ENCODE data around the gene CDH22.

CDH22 gene

DNA sequence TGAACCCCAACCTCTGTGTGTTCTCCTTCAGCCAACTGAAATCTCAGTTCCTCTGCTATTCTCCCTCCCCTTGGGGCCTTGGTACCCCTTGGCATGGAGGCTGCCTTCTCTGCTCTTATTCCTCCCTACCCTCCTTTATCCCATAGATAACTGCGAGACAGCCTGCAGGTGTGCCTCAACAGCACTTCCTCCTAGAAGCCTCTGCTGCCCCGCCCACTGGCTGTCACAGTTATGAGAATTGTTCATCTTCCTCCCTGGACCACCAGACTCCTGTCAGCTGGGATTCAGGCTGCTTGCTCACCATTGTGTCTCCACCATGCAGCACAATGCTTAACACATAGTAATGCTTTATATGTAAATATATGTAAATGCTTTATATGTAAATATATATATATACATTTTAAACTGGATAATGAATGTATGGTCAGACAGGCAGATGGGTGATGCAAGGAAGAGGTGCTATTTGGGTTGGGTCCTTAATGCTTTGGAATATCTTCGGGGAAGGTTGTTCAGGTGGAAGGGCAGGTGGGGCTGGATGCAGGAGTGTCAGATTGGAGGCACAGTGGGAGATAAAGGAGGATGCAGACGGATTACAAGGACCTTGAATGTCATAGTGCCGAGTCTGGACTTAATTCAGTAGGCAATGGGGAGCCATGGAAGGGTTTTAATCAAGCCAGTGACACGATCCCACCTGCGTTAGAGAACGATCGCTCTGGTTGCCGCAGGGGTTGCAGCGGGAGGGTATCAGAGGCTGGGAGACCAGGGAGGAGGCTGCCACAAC, 4.9 kb downstream of the CDH22 start:
- in situ Hi-C loops (cut with MboI; ENCODE audit: low sequenced_read_pairs) = no loop called here

DNA sequence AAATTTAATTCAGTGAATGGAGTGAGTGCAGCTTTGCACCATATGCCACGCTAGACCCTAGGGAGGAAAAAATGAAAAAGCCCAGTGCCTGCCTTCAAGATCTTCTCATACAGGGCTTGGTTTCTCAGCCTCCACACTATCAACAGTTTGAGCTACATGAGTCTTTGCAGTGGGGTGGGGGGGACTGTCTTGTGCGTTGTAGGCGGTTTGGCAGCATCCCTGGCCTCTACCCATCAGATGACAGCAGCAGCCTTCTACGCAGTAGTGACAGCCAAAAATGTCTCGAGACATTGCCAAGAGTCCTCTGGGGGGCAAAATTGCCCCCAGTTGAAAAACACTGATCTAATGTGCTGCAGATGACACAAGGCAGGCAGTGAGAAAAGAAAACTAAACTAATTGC, 6.2 kb downstream of the CDH22 start:
- in situ Hi-C loops (cut with MboI; ENCODE audit: low sequenced_read_pairs) = no loop called here

DNA sequence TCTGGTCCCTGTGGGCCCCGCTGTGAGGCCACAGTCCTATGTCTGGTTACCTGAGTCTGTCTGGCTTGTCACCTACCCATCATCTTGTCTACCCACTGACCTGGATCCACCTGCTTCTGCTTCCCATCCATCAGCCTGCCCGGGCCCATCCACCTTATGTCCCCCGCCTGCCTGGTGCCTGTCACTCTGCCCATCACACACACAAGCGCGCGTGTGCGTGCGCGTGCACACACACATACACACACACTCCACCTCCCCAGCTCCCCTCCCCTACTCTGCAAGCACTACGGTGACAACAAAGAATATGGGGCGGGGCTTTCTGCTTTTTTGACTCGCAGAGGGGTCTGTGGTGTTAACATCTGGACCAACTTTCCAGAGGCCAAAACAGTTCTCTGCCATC, 8.0 kb downstream of the CDH22 start:
- in situ Hi-C loops (cut with MboI; ENCODE audit: low sequenced_read_pairs) = no loop called here

DNA sequence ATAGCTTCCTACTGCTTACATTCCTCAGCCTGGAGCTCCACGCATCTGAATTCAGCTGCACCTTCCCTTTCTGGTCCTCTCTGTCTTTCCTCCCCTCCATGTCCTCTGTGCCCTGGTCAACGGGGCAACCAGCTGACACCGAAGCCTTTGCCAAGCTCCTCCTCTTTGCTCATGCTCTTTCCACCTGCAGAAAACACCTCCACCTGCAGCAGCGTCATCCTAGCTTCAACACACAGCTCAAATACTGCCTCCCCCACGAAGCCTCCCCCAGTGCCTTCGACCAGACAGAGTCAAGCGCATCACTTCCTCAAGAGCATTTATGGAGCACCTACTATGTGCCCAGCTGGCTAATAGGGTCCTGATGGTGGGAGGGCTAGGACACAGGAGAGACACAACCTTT, 9.2 kb downstream of the CDH22 start:
- in situ Hi-C loops (cut with MboI; ENCODE audit: low sequenced_read_pairs) = loop anchor here (25.0 kb wide), 1 partner anchor 162 kb away; no protein-coding TSS in a partner anchor

DNA sequence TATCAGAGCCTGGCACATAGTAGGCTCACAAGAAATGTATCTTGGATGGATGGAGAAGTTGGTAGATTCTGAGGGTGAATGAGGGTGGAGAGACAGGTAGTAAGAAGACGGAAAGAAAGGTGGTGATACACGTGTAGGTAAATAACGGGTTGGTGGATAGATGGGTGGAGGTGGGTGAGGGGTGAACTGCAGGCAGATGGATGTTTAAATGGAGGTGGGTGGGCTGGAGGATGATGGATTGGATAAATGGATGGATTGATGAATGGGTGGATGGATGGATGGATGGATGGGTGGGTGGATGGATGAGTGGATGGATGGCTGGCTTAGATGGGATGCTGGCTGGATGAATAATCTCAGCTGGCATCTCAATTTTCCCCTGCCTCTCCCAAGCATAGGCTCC, 9.9 kb downstream of the CDH22 start:
- in situ Hi-C loops (cut with MboI; ENCODE audit: low sequenced_read_pairs) = loop anchor here (25.0 kb wide), 1 partner anchor 161 kb away; no protein-coding TSS in a partner anchor

DNA sequence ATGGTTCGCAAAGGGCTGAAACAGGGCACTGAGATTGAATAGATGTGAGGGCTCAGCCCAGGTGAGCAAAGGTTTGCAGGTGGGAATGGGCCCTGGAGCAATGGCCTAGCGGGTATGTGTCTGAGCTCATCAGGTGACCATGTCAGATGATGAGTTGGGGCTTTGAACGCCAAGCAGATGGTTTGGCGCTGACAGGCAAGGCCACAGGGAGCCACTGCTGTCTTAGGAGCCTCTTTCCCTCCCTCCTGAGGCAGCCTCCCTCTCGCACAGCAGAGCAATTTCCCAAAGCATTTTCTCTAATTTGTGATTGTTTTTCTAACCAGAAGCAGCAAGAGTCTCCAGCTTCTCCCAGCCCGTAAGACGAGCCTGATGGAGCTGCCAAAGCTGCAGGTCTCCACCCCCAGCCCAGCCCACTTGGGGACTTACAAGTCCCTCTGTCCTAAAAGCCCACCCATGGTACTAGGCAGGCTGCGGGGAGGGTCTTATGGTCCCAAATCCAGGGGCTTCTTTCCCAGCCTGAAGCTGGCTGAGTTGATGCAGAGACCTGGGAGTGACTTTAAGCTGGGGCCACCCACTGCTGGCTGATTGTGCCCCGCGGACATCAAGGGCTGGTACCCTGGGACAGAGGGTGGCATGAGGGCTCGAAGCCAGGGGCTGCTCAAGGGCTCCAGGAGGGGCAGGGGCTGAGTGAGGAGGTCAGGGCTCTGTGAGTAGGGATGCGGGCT, 11.6 kb downstream of the CDH22 start:
- in situ Hi-C loops (cut with MboI; ENCODE audit: low sequenced_read_pairs) = loop anchor here (25.0 kb wide), 1 partner anchor 159 kb away; no protein-coding TSS in a partner anchor

DNA sequence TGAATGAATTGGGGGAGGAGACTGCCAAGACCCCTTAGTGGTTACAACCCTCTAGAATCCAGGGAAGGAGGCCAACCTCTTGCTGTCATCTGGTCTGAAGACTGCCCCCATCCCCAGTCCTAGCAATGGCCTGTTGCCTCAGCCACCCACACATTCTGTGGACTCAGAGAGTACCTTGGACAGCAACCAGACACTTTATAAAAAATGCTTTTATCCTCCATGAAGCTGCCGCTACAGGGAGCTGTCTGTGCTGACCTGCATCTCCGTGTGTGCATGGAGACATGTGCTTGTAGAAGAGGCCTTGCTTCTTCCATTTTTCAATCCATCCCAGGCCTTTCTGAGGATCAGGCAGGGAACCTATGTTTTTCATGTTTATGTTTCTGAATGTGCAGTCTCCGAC, 15.2 kb downstream of the CDH22 start:
- in situ Hi-C loops (cut with MboI; ENCODE audit: low sequenced_read_pairs) = loop anchor here (25.0 kb wide), 1 partner anchor 156 kb away; no protein-coding TSS in a partner anchor

DNA sequence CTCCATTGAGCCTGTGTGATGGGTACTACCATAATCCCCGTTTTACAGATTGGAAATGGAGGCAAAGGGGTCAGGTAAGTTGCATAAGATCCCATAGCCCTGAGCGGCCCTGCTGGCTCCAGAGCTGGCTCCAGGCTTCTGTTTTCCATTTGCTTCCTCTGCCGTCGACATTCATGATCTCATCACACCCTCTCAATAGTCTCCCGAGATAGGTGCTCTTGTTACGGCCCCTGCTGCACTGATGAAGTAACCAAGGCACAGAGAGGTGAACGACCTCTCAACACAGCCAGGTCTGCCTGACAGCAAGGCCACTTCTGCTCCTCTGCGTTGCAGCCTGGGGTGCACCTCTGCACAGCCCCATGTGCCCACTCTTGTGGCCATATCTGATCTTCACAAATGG, 16.9 kb downstream of the CDH22 start:
- in situ Hi-C loops (cut with MboI; ENCODE audit: low sequenced_read_pairs) = loop anchor here (25.0 kb wide), 1 partner anchor 154 kb away; no protein-coding TSS in a partner anchor

DNA sequence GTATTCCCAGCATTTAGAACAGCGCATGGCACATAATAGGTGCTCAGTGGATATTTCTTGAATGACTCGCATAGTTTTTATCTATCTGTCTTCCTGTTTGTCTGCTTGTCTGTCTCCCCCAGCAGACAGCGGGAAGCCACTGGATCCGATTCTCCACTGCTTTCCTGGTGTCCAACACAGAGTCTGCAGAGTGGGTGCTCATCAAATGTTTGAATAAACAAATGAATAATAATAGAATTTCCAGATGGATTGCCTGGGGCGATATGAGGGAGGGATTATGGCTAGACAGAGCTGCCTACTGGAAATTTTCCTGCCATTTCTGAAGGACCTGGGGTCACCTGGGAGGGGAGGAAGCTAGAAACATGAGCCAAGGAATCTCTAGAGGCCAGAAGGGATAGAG, 18.9 kb downstream of the CDH22 start:
- in situ Hi-C loops (cut with MboI; ENCODE audit: low sequenced_read_pairs) = loop anchor here (25.0 kb wide), 1 partner anchor 152 kb away; no protein-coding TSS in a partner anchor

DNA sequence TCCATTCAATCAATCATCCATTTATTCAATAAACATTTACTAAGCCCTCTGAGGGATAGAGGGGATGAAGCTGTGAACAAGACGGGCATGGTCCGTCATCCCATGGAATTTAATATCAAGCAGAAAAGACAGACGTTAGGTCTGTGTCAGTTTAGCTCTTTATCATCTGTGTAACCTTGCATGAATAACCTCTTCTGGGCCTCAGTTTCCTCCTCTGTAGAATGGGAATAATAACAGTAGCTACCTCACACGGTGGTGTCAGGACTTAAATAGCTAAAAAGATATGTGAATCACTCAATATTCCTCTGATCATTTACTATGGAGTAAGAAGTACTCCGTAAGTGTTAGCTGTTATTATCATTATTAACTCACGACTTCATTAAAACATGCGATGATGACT, 21.3 kb downstream of the CDH22 start:
- in situ Hi-C loops (cut with MboI; ENCODE audit: low sequenced_read_pairs) = loop anchor here (25.0 kb wide), 1 partner anchor 150 kb away; no protein-coding TSS in a partner anchor

DNA sequence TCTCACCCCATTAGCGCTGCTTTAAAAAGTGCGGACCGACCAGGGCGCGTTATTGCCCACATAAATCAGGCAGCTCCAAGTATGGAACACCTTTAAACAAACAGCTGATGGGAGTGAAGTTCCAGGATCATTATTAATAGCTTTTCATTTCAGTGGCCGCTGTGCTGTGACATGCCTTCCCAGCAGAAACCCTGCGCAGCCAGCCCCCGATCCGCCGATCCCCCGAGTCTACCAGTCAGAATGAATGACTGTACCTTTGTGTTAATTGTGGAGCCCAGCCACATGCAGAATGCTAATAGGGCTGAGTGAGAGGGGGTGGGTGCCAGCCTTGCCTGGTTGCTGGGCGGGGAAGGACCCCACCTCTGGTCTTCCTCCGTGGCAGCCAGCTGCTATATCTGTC, 21.9 kb downstream of the CDH22 start:
- in situ Hi-C loops (cut with MboI; ENCODE audit: low sequenced_read_pairs) = loop anchor here (25.0 kb wide), 1 partner anchor 149 kb away; no protein-coding TSS in a partner anchor

DNA sequence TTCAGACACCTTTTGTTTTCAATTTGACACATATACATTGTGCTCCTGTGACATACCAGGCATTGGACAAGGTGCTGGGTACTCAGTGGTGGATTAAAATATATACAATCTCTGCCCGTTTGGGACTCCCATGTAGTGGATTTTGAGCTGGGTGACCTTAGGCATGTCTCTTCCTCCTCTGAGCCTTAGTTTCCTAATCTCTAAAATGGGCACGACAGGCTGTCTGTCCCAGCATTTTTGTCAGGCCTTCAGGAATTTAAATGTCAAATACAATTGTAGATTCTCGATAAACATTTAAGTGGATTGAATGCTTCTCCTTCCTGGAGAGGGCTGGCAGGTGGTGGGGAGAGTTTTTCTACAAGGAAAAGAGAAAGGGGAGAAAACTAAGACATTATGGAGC, 22.6 kb downstream of the CDH22 start:
- in situ Hi-C loops (cut with MboI; ENCODE audit: low sequenced_read_pairs) = loop anchor here (25.0 kb wide), 1 partner anchor 148 kb away; no protein-coding TSS in a partner anchor

DNA sequence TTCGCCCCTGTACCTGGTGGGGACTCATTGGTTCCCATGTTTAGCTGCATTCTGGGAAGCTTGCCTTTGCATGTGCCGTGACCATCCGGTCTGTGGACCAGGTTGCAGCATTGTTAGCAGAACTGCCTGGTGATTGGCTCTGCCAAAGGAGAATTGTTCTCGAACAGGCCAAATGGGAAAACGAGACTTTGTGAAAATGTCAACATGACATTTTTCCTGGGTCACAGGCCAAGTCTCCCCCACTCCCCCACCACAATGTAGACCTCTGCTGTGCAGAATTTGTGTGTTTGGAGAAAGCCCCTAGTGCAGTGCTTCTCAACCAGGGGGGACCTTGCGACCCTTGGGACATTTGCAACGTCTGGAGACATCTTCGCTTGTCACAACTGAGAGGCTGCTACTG, 23.2 kb downstream of the CDH22 start:
- in situ Hi-C loops (cut with MboI; ENCODE audit: low sequenced_read_pairs) = loop anchor here (25.0 kb wide), 1 partner anchor 148 kb away; no protein-coding TSS in a partner anchor

DNA sequence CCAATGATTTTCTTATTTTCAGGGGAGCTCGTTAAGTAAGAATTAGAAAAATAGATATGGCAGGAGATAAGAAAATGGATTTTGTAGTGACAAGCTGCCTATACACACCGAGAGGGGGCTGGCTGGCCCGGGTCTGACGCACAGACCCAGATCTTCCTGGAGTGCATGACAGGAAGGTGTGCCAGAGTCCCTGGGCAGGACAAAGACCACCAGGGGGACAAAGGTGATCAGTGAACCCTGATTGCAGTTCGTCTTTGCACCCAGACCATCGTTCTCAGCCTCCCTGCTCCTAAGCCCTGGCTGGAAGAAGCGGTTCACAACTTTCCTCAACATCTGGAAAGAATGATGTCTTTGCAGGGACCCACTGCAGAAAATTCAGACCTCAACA, 24.3 kb downstream of the CDH22 start:
- in situ Hi-C loops (cut with MboI; ENCODE audit: low sequenced_read_pairs) = loop anchor here (25.0 kb wide), 1 partner anchor 147 kb away; no protein-coding TSS in a partner anchor

DNA sequence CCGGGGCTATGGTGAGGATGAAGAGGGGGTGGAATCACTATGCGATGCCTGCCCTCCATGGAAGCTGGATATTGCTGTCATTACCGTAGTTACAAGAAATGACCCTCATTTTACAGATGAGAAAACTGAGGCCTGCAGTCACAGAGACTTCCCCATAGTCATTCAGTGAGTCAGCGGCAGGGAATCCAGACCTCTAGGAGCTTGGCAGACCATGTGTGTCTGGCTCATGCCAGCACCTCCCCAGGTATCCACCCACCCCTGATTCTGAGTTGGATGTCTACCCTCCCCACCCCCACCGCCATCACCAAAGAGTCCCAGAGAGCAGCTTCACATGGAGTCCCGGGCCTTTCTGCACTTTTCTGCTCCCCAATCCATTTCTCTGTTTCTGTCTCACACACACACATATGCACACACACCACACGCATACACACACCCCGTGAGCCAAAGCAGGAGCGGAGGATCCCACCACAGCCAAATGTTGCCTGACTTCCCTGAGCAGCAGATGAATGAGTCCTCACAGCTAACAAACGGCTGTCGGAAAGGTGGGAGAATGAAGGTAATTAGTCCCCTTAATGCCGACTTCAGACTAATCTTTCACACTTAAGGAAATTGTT, 24.8 kb downstream of the CDH22 start:
- in situ Hi-C loops (cut with MboI; ENCODE audit: low sequenced_read_pairs) = loop anchor here (25.0 kb wide), 1 partner anchor 146 kb away; no protein-coding TSS in a partner anchor

DNA sequence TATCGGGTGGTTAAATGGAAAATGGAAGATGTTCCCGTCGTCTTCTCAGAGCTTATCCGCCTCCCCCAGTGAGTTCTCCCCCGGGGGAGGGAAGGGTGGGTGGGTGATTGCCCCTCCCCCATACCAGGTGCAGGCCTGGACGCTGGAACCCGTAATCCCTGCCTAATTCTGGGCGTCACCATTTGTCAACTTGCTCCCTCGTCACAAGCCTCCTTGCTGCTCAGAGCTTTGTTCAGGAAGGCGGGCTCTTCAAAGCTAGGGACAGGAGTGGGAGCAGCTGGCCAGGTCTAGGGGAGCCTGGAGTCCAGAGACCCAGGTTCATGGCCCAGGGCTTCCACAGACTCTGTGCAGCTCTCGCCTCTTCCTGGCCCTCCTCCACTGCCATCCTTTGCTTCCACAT, 25.6 kb downstream of the CDH22 start:
- in situ Hi-C loops (cut with MboI; ENCODE audit: low sequenced_read_pairs) = loop anchor here (25.0 kb wide), 1 partner anchor 145 kb away; no protein-coding TSS in a partner anchor

DNA sequence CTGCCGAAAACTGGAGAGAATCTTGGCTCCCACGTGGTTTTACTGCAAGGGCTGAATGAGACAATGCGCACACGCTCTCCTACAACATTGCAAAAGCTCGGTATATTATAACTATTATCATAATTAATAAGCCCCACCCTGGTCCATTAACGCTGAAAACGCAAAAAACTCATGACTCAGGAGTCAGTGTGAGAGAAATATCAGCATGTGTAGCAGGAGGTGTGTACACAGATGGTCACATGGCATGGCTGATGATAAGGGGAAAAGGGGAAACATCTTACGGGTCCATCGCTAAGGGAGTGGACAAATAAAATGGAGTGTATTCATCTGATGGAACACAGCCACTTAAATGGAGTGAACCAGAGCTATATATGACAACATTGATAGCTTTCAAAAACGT, 29.2 kb downstream of the CDH22 start:
- in situ Hi-C loops (cut with MboI; ENCODE audit: low sequenced_read_pairs) = loop anchor here (25.0 kb wide), 1 partner anchor 142 kb away; no protein-coding TSS in a partner anchor

DNA sequence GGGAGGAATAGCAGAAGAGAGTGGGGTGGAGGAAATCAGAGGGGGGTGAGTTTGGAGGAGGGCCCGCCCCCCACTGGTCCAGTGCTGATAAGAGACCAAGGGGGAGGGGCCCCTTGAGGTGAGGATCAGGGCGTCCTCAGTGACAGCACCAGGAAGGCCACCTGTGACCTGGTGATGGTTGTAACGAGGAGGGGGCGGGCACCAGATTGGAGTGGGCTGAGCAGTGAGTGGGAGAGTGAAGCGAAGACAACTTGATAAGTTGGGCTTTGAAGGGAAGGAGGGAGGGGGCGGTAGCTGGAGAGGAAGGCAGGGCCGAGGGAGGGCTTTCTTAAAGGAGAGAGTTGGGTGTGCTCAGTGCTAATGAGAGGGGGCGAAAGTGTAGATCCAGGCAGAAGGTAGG, 30.7 kb downstream of the CDH22 start:
- in situ Hi-C loops (cut with MboI; ENCODE audit: low sequenced_read_pairs) = loop anchor here (25.0 kb wide), 1 partner anchor 140 kb away; no protein-coding TSS in a partner anchor

DNA sequence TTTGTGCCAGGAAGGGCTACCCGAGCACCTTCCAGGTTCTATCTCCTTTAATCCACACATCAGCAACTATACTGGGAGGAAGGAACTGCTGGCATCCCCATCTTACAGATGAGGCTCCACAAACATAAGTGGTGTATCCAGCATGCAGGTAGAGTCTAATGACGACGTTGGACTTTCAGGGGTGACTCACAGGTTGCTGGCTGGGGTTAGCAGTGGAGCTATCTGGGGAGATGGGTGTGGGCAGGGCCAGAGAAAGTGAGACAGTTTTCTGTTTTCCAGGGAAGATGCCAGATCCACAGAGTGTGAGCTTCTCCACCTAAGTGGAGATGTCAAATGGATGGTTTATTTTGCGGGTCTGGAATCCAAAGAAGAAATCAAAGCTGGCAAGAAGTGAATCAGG, 31.8 kb downstream of the CDH22 start:
- in situ Hi-C loops (cut with MboI; ENCODE audit: low sequenced_read_pairs) = loop anchor here (25.0 kb wide), 1 partner anchor 139 kb away; no protein-coding TSS in a partner anchor

DNA sequence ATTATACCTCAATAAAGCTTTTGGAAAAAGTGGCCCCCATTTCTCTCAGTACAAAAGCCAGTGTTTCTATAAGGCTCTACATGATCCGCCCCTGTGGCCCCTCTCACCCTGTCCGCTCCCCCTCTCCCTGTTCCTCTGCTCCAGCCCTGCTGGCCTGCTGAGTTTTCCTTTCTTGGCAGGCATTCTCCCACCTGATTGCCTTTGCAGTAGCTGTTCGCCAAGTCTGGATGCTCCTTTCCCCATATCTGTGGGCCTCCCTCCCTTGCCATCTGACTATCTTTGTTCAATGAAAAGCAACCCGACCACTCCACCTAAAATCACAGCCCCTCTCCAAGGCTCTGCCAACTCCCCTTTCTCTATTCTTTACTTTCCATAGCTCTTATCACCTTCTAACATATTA, 33.2 kb downstream of the CDH22 start:
- in situ Hi-C loops (cut with MboI; ENCODE audit: low sequenced_read_pairs) = loop anchor here (25.0 kb wide), 1 partner anchor 138 kb away; no protein-coding TSS in a partner anchor

DNA sequence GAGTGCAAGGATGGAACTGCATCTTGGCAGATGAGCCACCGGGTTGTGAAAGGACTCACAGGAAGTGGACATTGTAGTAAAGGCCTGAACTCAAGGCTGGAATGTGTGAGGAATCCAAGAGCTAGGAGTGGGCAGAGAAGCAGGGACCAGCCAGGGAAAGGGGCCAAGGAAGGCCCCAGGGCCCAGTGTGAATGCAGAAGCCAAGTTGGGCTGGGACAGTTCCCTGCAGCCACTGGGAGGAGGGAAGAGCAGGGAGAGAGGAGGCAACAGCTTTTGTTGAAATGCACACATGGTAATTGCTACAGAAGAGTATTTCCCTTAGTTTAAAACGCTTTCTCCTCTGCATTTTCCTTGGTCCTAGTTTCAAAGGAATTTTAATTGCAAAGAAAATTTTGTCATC, 34.6 kb downstream of the CDH22 start:
- in situ Hi-C loops (cut with MboI; ENCODE audit: low sequenced_read_pairs) = no loop called here

All from HL-60/S4 (cell line).